ENCODE data around the gene CD247.

DNA sequence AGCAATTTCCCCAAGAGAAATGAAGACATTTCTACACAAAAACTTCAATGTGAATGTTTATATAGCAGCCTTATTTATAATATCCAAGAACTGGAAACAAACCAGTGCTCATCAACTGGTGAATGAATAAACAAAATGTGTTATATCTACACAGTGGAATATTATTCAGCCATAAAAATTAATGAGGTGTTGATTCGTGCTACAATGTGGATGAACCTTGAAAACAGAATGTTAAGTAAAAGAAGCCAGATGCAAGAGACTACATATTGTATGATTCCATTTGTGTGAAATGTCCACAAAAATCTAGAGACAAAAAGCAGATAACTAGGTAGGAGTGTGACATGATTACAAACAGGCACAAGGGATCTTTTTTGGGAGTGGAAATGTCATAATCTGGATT is 110.0 kb downstream of the CD247 start:
- TF ChIP-seq, protein P1, sequence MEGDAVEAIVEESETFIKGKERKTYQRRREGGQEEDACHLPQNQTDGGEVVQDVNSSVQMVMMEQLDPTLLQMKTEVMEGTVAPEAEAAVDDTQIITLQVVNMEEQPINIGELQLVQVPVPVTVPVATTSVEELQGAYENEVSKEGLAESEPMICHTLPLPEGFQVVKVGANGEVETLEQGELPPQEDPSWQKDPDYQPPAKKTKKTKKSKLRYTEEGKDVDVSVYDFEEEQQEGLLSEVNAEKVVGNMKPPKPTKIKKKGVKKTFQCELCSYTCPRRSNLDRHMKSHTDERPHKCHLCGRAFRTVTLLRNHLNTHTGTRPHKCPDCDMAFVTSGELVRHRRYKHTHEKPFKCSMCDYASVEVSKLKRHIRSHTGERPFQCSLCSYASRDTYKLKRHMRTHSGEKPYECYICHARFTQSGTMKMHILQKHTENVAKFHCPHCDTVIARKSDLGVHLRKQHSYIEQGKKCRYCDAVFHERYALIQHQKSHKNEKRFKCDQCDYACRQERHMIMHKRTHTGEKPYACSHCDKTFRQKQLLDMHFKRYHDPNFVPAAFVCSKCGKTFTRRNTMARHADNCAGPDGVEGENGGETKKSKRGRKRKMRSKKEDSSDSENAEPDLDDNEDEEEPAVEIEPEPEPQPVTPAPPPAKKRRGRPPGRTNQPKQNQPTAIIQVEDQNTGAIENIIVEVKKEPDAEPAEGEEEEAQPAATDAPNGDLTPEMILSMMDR (conservative IDR thresholded peaks at IDR 0.05; ENCODE audit: low read length): no peak
- no peak for TF ChIP-seq EZH2phosphoT487 (IDR thresholded peaks at IDR 0.05; ENCODE audit: borderline replicate concordance)
